ENCODE data around the gene PRMT6. TPM values are rescaled to one million over a fixed set of nuclear protein-coding genes. Genes with fewer than 3 reads are reported as not detected.

Gene PRMT6
- total RNA-seq, 1 experiment from 2014 or later = 7.3 TPM

- Histone ChIP-seq H3K36me3 (ENCODE audit: control insufficient read depth in 1 of 2, insufficient read depth in 2 of 2, low read length in 2 of 2) (no peaks in the 10 kb centered on the region), H3K9me3 (ENCODE audit: control insufficient read depth in 1 of 2, insufficient read depth in 1 of 2, low read depth in 1 of 2, low read length in 2 of 2) (no peaks in the 10 kb centered on the region), H2AFZ (ENCODE audit: low read depth, low read length, poor library complexity, severe bottlenecking) (no peak overlapping the region), H3K4me2 (ENCODE audit: low read length) (no peak overlapping the region), H3K4me3 (replicated peaks in 1 of 2; ENCODE audit: low read depth in 1 of 2, low read length in 2 of 2) (no peak overlapping the region), H3K79me2 (ENCODE audit: insufficient read depth, low read length) (no peaks in the 10 kb centered on the region), H3K27ac (ENCODE audit: low read depth, low read length) (no peak overlapping the region), H3K27me3 (ENCODE audit: insufficient read depth, low read length) (no peaks in the 10 kb centered on the region), H3K4me1 (ENCODE audit: control insufficient read depth in 1 of 2, insufficient read depth in 2 of 2, low read length in 2 of 2) (no peaks in the 10 kb centered on the region), H4K20me1 (ENCODE audit: insufficient read depth) (no peaks in the 10 kb centered on the region), H3K9ac (ENCODE audit: low read length) (no peak overlapping the region), H3K9me2 (ENCODE audit: insufficient read depth) (no peaks in the 10 kb centered on the region)
- no TSS peak for BruUV-seq (replicated peaks)
- ChIA-PET POLR2A (no interaction called here), RAD21 (ENCODE audit: low non-redundant PET in 1 of 2, low total read pairs in 2 of 2, uncharacterized antibody in 2 of 2, unreplicated experiment in 2 of 2) (no interaction called here), CTCF (no interaction called here)
- DNase-seq (ENCODE audit: low read depth, low spot score) (no peak), ATAC-seq (no peak)
- intact Hi-C loops (cut with micrococcal nuclease) = no loop called here
- TF ChIP-seq EZH2phosphoT487 (IDR thresholded peaks at IDR 0.05; ENCODE audit: borderline replicate concordance) = no peak
These were observed 42.5 kb downstream of the PRMT6 start for GRCh38 chr1:107098961-107099360.

GRCh38 chr1:107100331-107100984 is 44.0 kb downstream of the PRMT6 start:
- no TSS peak for BruUV-seq (replicated peaks)
- H3K9me2 ChIP-seq (ENCODE audit: insufficient read depth) = no peaks in the 10 kb centered on the region
- ChIA-PET RAD21 (ENCODE audit: low non-redundant PET in 1 of 2, low total read pairs in 2 of 2, uncharacterized antibody in 2 of 2, unreplicated experiment in 2 of 2) (no interaction called here), POLR2A (no interaction called here), CTCF (no interaction called here)
- H3K27me3 ChIP-seq (ENCODE audit: insufficient read depth, low read length) = no peaks in the 10 kb centered on the region
- no peak overlapping the region for H3K9ac ChIP-seq (ENCODE audit: low read length)
- no peak overlapping the region for H3K4me2 ChIP-seq (ENCODE audit: low read length)
- no peaks in the 10 kb centered on the region for H4K20me1 ChIP-seq (ENCODE audit: insufficient read depth)
- H3K9me3 ChIP-seq (ENCODE audit: control insufficient read depth in 1 of 2, insufficient read depth in 1 of 2, low read depth in 1 of 2, low read length in 2 of 2) = no peaks in the 10 kb centered on the region
- H3K79me2 ChIP-seq (ENCODE audit: insufficient read depth, low read length) = no peaks in the 10 kb centered on the region
- no peaks in the 10 kb centered on the region for H3K36me3 ChIP-seq (ENCODE audit: control insufficient read depth in 1 of 2, insufficient read depth in 2 of 2, low read length in 2 of 2)
- H3K27ac ChIP-seq (ENCODE audit: low read depth, low read length) = no peak overlapping the region
- no peaks in the 10 kb centered on the region for H3K4me1 ChIP-seq (ENCODE audit: control insufficient read depth in 1 of 2, insufficient read depth in 2 of 2, low read length in 2 of 2)
- no peak overlapping the region for H3K4me3 ChIP-seq (replicated peaks in 1 of 2; ENCODE audit: low read depth in 1 of 2, low read length in 2 of 2)
- no peak overlapping the region for H2AFZ ChIP-seq (ENCODE audit: low read depth, low read length, poor library complexity, severe bottlenecking)
- DNase-seq (ENCODE audit: low read depth, low spot score) (no peak), ATAC-seq (no peak)
- TF ChIP-seq POLR2AphosphoS5 (IDR thresholded peaks at IDR 0.05; ENCODE audit: low read depth, low read length) = no peak
- intact Hi-C loops (cut with micrococcal nuclease) = no loop called here

GRCh38 chr1:107105914-107106313 is 49.4 kb downstream of the PRMT6 start:
- Histone ChIP-seq H3K9ac (ENCODE audit: low read length) (no peak overlapping the region), H3K4me3 (replicated peaks in 1 of 2; ENCODE audit: low read depth in 1 of 2, low read length in 2 of 2) (no peak overlapping the region), H3K79me2 (ENCODE audit: insufficient read depth, low read length) (no peaks in the 10 kb centered on the region), H3K9me3 (ENCODE audit: control insufficient read depth in 1 of 2, insufficient read depth in 1 of 2, low read depth in 1 of 2, low read length in 2 of 2) (0 out of 4 replicates have a peak, but pooled peaks cover 0 to 3% of the 10 kb centered on the region in 2 experiments), H4K20me1 (ENCODE audit: insufficient read depth) (no peaks in the 10 kb centered on the region), H3K4me1 (ENCODE audit: control insufficient read depth in 1 of 2, insufficient read depth in 2 of 2, low read length in 2 of 2) (no peaks in the 10 kb centered on the region), H3K27ac (ENCODE audit: low read depth, low read length) (no peak overlapping the region), H3K36me3 (ENCODE audit: control insufficient read depth in 1 of 2, insufficient read depth in 2 of 2, low read length in 2 of 2) (no peaks in the 10 kb centered on the region), H2AFZ (ENCODE audit: low read depth, low read length, poor library complexity, severe bottlenecking) (no peak overlapping the region), H3K4me2 (ENCODE audit: low read length) (no peak overlapping the region), H3K27me3 (ENCODE audit: insufficient read depth, low read length) (no peaks in the 10 kb centered on the region), H3K9me2 (ENCODE audit: insufficient read depth) (no peaks in the 10 kb centered on the region)
- ATAC-seq = no peak
- no peak for TF ChIP-seq FOSL1 (IDR thresholded peaks at IDR 0.05; ENCODE audit: low read depth)
- TF ChIP-seq YY1 (IDR thresholded peaks at IDR 0.05; ENCODE audit: extremely low read depth, insufficient replicate concordance, low read depth, low read length) = no peak
- no TSS peak for BruUV-seq (replicated peaks)
- DNase-seq (ENCODE audit: low read depth, low spot score) = no peak
- intact Hi-C loops (cut with micrococcal nuclease) = no loop called here
- ChIA-PET POLR2A (no interaction called here), RAD21 (ENCODE audit: low non-redundant PET in 1 of 2, low total read pairs in 2 of 2, uncharacterized antibody in 2 of 2, unreplicated experiment in 2 of 2) (no interaction called here), CTCF (no interaction called here)

All from HCT116 (cell line).